ENCODE results near the gene PDLIM7. TPM values are rescaled to one million over a fixed set of nuclear protein-coding genes. Genes with fewer than 3 reads are reported as not detected.

PDLIM7 gene
- total RNA-seq, 1 donor from 2014 or later, result 113 TPM

DNA sequence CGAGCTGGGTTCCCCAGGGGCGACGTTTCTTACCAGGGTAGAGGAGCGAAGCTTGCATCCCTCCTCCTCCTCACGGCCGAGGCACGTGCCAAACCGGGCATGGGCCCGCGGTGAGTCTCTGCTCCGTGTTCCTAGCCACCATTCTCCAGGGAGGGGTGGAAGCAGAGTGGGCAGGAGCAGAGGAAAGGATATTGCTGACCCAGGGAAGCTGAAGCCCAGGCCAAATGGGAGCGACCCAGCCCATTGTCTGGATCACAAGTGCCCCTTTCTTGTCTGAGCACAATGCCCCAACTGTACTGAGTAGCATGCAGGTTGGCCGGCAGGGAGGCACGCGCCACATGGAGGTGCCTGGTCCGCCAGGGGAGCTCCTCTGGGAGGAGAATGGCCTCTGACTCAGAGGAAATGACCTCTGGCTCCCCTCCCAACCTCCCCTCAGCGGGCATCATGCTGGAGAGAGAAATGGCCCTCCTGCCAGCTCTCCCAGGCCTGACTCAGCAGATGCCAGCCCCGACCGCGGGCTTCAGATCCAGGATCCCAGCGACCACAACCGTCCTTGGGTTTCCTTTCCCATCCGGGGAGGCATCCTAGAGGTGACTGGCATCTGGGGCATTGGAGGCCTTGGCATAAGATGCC, 49.7 kb downstream of the PDLIM7 start:
- Mint-ChIP-seq H3K36me3 (ENCODE audit: insufficient read depth) (peaks cover 1% of the 10 kb centered on the region), H3K9me3 (ENCODE audit: low read depth) (no peaks in the 10 kb centered on the region), H3K27me3 (peaks cover 13% of the 10 kb centered on the region), H3K27ac (peak overlapping the region; percentile 78), H3K4me3 (ENCODE audit: low read depth) (peak overlapping the region; percentile 71), H3K4me1 (ENCODE audit: low read depth) (peaks cover 13% of the 10 kb centered on the region)
- TF ChIP-seq, protein P1, sequence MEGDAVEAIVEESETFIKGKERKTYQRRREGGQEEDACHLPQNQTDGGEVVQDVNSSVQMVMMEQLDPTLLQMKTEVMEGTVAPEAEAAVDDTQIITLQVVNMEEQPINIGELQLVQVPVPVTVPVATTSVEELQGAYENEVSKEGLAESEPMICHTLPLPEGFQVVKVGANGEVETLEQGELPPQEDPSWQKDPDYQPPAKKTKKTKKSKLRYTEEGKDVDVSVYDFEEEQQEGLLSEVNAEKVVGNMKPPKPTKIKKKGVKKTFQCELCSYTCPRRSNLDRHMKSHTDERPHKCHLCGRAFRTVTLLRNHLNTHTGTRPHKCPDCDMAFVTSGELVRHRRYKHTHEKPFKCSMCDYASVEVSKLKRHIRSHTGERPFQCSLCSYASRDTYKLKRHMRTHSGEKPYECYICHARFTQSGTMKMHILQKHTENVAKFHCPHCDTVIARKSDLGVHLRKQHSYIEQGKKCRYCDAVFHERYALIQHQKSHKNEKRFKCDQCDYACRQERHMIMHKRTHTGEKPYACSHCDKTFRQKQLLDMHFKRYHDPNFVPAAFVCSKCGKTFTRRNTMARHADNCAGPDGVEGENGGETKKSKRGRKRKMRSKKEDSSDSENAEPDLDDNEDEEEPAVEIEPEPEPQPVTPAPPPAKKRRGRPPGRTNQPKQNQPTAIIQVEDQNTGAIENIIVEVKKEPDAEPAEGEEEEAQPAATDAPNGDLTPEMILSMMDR (IDR thresholded peaks at IDR 0.05; ENCODE audit: unreplicated experiment), result no peak
- DNase-seq (ENCODE audit: low spot score, unreplicated experiment), result peak; percentile 52

DNA sequence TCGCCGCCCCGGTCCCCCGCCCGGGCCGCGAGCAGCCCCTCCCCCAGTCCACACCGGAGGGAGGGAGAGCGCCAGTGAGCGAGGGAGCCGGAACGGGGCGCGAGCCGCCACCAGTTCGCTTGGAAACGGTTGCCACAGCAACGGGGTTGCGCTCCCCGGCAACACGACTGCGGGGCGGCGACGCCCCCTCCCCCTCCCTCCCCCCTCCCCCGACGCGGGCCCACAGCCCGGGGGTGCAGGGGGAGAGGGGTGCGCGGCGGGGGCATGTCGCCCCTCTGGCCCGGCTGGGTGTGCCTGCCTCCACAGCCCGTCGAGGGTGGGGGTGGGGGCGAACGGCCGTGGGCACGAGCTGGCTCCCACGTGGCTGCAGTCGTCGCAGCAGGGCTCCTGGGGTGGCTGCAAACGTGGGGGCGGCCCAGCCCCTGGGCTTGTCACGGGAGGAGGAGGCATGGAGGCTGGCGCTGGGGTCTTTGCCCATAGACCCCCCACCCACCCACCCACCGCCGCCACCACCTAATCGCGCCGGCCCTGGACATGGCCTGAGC, 50.3 kb downstream of the PDLIM7 start:
- TF ChIP-seq, protein P1 (IDR thresholded peaks at IDR 0.05; ENCODE audit: unreplicated experiment), result no peak
- Mint-ChIP-seq H3K4me1 (ENCODE audit: low read depth) (peaks cover 13% of the 10 kb centered on the region), H3K36me3 (ENCODE audit: insufficient read depth) (peaks cover 1% of the 10 kb centered on the region), H3K27me3 (peaks cover 13% of the 10 kb centered on the region), H3K9me3 (ENCODE audit: low read depth) (no peaks in the 10 kb centered on the region), H3K27ac (no peak overlapping the region), H3K4me3 (ENCODE audit: low read depth) (peak overlapping the region; percentile 71)
- DNase-seq (ENCODE audit: low spot score, unreplicated experiment), result peak; percentile 56

DNA sequence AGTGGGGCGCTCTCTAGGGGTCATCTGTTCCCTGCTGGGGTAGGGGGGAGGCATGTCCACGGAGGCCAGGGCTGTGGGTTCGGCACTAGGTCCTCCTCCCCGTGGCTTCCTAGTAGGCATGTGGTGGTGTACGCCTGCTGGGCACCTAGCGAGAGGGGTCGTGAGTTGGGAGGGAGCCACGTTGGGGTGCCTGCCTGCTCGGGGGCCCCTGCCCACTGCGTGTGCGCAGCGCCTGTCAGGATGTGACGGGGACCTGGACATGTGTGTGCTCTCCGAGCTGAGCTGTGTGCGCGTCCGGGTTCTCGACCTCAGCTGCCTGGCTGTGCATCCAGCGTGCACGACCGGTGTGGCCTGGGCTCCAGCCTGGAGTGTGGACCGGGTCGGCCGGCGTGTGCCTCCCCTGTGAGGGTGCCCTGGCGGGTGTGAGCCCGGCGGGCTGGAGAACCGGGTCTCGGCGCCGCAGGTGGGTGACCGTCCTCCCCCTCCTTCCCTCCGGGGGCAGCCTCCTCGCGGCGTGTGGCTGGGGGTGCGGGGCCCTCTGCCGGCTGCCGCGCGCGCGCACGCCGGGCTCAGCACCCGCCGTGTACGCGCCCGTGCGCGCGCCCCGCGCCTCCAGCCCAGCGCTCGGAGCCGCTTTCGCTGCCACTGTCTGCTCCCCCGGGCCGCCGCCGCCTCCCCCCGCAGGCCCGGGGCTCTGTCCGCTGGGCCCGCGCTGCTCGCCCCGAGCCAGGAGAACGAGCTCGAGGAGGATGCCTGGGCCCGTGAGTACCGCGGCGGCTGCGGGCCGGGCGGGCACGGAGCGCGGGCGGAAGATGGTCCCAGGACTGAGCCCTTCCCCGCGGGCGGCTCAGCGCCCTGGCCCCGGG, 51.0 kb downstream of the PDLIM7 start, which contains the start of gene PRR7:
TSS of gene PRR7 (plus strand) at position 615 of the 866 bp plus-strand sequence. CDS start 8,254 bp downstream, outside the sequence.
- Mint-ChIP-seq H3K4me3 (ENCODE audit: low read depth) (peak within 1 kb of the TSS; percentile 71), H3K27ac (peak within 1 kb of the TSS; percentile 78), H3K27me3 (peaks cover 13% of the 10 kb centered on the region), H3K4me1 (ENCODE audit: low read depth) (peaks cover 13% of the 10 kb centered on the region), H3K9me3 (ENCODE audit: low read depth) (no peaks in the 10 kb centered on the region), H3K36me3 (ENCODE audit: insufficient read depth) (no peaks in the 10 kb centered on the region)
- peak; percentile 43 for DNase-seq (ENCODE audit: low spot score, unreplicated experiment)
- TF ChIP-seq, protein P1 (IDR thresholded peaks at IDR 0.05; ENCODE audit: unreplicated experiment), result peak; percentile 30

DNA sequence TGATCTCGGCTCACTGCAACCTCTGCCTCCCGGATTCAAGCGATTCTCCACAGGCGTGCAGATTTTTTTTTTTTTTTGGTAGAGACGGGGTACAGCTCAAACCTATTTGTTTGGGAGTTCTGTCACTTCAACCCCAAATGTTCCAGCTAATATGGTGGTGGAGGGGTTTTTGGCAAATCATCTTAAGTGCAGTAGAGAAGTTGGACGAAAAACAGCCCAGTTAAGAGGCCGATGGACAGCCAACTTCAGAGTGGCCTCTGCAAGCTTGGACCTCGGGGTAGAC, 51.5 kb downstream of the PDLIM7 start:
- Mint-ChIP-seq H3K36me3 (ENCODE audit: insufficient read depth) (no peaks in the 10 kb centered on the region), H3K9me3 (ENCODE audit: low read depth) (no peaks in the 10 kb centered on the region), H3K27ac (peak overlapping the region; percentile 64)

More for the DNA sequence above, 51.5 kb downstream of the PDLIM7 start:
- DNase-seq (ENCODE audit: low spot score, unreplicated experiment), result no peak
- TF ChIP-seq, protein P1 (IDR thresholded peaks at IDR 0.05; ENCODE audit: unreplicated experiment), result no peak
- peaks cover 13% of the 10 kb centered on the region for H3K4me1 Mint-ChIP-seq (ENCODE audit: low read depth)
- peak overlapping the region; percentile 67 for H3K4me3 Mint-ChIP-seq (ENCODE audit: low read depth)
- peaks cover 13% of the 10 kb centered on the region for H3K27me3 Mint-ChIP-seq

Measured in progenitor cell of endocrine pancreas (in vitro differentiated cells).